Measurements from ENCODE around the gene AAMP. TPM values are rescaled to one million over a fixed set of nuclear protein-coding genes. Genes with fewer than 3 reads are reported as not detected.

The AAMP gene
- total RNA-seq, 1 experiment from 2014 or later = 98.7 TPM

DNA sequence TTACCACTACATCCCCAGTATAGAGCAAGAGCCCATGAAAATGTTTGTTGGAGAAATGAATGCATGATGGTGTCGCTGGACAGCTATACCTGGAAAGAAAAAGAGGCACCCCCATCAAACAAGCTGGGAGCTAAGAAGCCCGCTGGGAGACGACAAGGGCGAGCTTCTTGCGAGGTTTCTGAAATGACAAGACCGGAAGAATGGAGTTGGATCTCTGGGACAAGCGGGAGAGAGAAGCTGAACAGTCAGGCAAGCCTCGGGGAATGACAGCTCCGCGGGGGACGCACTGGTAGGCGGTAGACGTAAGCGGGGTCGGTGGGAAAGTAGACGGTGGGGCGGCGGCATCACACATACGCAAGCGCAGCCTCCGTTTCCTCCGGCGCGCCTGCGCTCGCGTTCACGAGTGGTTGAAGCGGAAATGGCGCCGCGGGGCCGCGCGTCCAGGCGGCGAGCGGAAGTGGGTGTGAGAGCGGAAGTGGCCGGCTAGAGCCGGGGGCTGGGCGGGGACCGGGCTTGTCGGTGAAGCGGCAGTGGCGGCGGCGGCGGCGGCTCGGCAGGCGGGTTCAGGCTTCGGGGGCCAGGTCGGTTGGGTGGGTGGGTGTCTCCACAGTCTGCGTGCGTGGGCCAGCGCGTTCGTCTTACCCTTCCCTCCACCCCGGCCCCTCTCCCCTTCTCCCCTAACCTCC, 53.1 kb downstream of the AAMP start, which contains the start of gene ARPC2:
Gene ARPC2, plus strand, starts transcription at position 516 of the 686 bp plus-strand sequence. CDS start 282 bp downstream, outside the sequence.
- Mint-ChIP-seq H3K36me3 (ENCODE audit: insufficient read depth, unreplicated experiment) (peaks cover 29% of the 10 kb centered on the region), H3K27me3 (ENCODE audit: insufficient read depth, unreplicated experiment) (no peaks in the 10 kb centered on the region), H3K4me1 (ENCODE audit: insufficient read depth, unreplicated experiment) (peaks cover 36% of the 10 kb centered on the region), H3K4me3 (ENCODE audit: unreplicated experiment) (peak within 1 kb of the TSS; percentile 95), H3K9me3 (ENCODE audit: unreplicated experiment) (no peaks in the 10 kb centered on the region), H3K27ac (ENCODE audit: low read depth, unreplicated experiment) (peak within 1 kb of the TSS; percentile 99)
- ChIA-PET POLR2A (interaction anchor here (0.6 to 7.8 kb wide), 24 partner anchors 9 to 680 kb away, joined by 3 to 171 read pairs (median 4); partner anchors contain the start of genes AAMP, PNKD, TMBIM1 and ZNF142), CTCF (interaction anchor here (0.6 to 2.2 kb wide), 8 partner anchors 10 to 1613 kb away, joined by 3 to 13 read pairs (median 4); no protein-coding TSS in a partner anchor)
- TF ChIP-seq, protein P1, sequence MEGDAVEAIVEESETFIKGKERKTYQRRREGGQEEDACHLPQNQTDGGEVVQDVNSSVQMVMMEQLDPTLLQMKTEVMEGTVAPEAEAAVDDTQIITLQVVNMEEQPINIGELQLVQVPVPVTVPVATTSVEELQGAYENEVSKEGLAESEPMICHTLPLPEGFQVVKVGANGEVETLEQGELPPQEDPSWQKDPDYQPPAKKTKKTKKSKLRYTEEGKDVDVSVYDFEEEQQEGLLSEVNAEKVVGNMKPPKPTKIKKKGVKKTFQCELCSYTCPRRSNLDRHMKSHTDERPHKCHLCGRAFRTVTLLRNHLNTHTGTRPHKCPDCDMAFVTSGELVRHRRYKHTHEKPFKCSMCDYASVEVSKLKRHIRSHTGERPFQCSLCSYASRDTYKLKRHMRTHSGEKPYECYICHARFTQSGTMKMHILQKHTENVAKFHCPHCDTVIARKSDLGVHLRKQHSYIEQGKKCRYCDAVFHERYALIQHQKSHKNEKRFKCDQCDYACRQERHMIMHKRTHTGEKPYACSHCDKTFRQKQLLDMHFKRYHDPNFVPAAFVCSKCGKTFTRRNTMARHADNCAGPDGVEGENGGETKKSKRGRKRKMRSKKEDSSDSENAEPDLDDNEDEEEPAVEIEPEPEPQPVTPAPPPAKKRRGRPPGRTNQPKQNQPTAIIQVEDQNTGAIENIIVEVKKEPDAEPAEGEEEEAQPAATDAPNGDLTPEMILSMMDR (IDR thresholded peaks at IDR 0.05; ENCODE audit: unreplicated experiment) = no peak
- intact Hi-C loops (cut with micrococcal nuclease) = loop anchor here (2.0 kb wide), 1 partner anchor 180 kb away; no protein-coding TSS in a partner anchor
- DNase-seq (ENCODE audit: unreplicated experiment) = peak; percentile 90
- BruUV-seq (replicated peaks) = no TSS peak

DNA sequence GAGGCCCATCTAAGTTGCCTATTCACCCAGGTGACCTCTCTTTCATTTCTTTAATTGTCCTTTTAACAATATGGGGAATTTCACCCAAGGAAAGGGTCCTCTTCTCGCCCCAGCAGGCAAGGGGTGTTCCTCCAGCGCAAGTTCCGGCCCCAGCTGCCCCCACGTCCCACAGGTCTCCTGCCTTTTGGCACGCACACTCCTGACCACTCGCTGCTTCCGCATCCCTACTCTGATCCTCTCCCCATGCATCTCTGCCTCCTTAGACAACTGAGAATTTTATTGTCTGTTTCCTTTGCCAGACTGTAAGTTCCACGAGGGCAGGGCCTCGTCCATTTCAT, 53.6 kb downstream of the AAMP start:
- no peak for DNase-seq (ENCODE audit: unreplicated experiment)
- BruUV-seq (replicated peaks) = TSS peak; percentile 77
- Mint-ChIP-seq H3K36me3 (ENCODE audit: insufficient read depth, unreplicated experiment) (peaks cover 24% of the 10 kb centered on the region), H3K4me3 (ENCODE audit: unreplicated experiment) (peak overlapping the region; percentile 95), H3K9me3 (ENCODE audit: unreplicated experiment) (no peaks in the 10 kb centered on the region), H3K27me3 (ENCODE audit: insufficient read depth, unreplicated experiment) (no peaks in the 10 kb centered on the region), H3K4me1 (ENCODE audit: insufficient read depth, unreplicated experiment) (peaks cover 32% of the 10 kb centered on the region), H3K27ac (ENCODE audit: low read depth, unreplicated experiment) (peak overlapping the region; percentile 99)
- CTCF ChIA-PET = interaction anchor here (0.6 to 2.2 kb wide), 9 partner anchors 13 to 1613 kb away, joined by 3 to 13 read pairs (median 4); no protein-coding TSS in a partner anchor
- intact Hi-C loops (cut with micrococcal nuclease) = loop anchor here (2.0 kb wide), 1 partner anchor 180 kb away; no protein-coding TSS in a partner anchor
- POLR2A ChIA-PET = interaction anchor here (0.6 to 7.8 kb wide), 24 partner anchors 9 to 680 kb away, joined by 3 to 171 read pairs (median 4); partner anchors contain the start of genes AAMP, PNKD, TMBIM1 and ZNF142
- TF ChIP-seq, protein P1 (IDR thresholded peaks at IDR 0.05; ENCODE audit: unreplicated experiment) = no peak

Small RNA genes within 50 kb of the gene (microRNA-seq; reads per million reads assigned to microRNA genes)
- gene MIR6513 = 4.2 reads per million, percentile 32 among the genes with 10 or more reads in this experiment

Other genes with a start within 250 kb of the AAMP start
- gene RUFY4, start 200.9 kb downstream of the AAMP start, total RNA-seq (2022) = not detected in 2 replicates
- not detected in 2 replicates for gene CXCR2, start 144.1 kb downstream of the AAMP start, total RNA-seq (2022)
- 0.12 TPM in 1 of 2 replicates, not detected in the other for gene CXCR1, start 103.2 kb downstream of the AAMP start, total RNA-seq (2022)
- gene ARPC2, start 52.9 kb downstream of the AAMP start, total RNA-seq (2022) = 196 and 284 TPM in 2 replicates
- 0.16 TPM in 1 of 2 replicates, not detected in the other for gene GPBAR1, start 9.1 kb downstream of the AAMP start, total RNA-seq (2022)
- 13.0 and 23.1 TPM in 2 replicates for gene PNKD, start 382 bp upstream of the AAMP start, total RNA-seq (2022)
- 96.8 and 107 TPM in 2 replicates for gene TMBIM1, start 22.4 kb upstream of the AAMP start, total RNA-seq (2022)
- gene CATIP, start 86.7 kb upstream of the AAMP start, total RNA-seq (2022) = not detected in 2 replicates
- 0.09 and 0.32 TPM in 2 replicates for gene SLC11A1, start 112.1 kb upstream of the AAMP start, total RNA-seq (2022)
- 71.2 and 72.3 TPM in 2 replicates for gene CTDSP1, start 129.7 kb upstream of the AAMP start, total RNA-seq (2022)
- not detected in 2 replicates for gene VIL1, start 149.0 kb upstream of the AAMP start, total RNA-seq (2022)